GM19438 (cell line): ENCODE measurements around the gene CHRNB2.
A peak's percentile ranks its signal among the peaks of the same experiment; 100 is the strongest.

ENCODE experiments used
- ATAC-seq: cut with Tn5 transposase; IDR thresholded peaks from one replicate; pipeline ENCODE4 v1.9.1; 2021; ENCODE audit warnings: low read depth; ENCODE audit not compliant: unreplicated experiment

Gene CHRNB2

GRCh38 chr1:154607609-154608396, 40.2 kb downstream of the CHRNB2 start, which contains the start of gene ADAR:
Gene ADAR (minus strand): TSS chr1:154608186. CDS start chr1:154608006, 180 bp downstream.
- no peak for ATAC-seq

GRCh38 chr1:154608397-154609270, 41.1 kb downstream of the CHRNB2 start:
- ATAC-seq, result no peak

- ATAC-seq, result no peak
Measured at GRCh38 chr1:154609398-154610380, 42.1 kb downstream of the CHRNB2 start.

- no peak for ATAC-seq
Measured at GRCh38 chr1:154611150-154611862, 43.7 kb downstream of the CHRNB2 start.

DNA sequence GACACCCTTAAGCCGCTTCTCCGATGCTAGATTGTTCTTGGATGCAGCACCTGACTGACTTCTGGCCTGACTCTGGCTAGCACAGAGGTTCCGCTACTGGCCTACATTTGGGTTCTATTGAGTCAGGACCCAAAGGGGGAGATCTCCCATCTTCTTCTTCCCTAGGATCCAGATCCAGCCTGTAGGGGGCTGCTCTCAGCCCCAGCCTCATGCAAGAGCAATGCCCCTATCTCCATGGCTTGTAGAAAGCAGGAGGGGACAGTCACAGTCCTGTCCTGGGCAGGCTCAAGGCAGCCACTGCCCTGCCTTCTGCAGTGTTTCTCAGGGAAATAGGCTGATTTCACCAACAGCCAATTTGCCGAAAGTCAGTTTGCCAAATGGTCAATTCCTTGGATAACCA, 46.7 kb downstream of the CHRNB2 start:
- no peak for ATAC-seq

- no peak for ATAC-seq
Measured at GRCh38 chr1:154614901-154615300, 47.3 kb downstream of the CHRNB2 start.

- no peak for ATAC-seq
Measured at GRCh38 chr1:154615411-154615810, 47.8 kb downstream of the CHRNB2 start.

DNA sequence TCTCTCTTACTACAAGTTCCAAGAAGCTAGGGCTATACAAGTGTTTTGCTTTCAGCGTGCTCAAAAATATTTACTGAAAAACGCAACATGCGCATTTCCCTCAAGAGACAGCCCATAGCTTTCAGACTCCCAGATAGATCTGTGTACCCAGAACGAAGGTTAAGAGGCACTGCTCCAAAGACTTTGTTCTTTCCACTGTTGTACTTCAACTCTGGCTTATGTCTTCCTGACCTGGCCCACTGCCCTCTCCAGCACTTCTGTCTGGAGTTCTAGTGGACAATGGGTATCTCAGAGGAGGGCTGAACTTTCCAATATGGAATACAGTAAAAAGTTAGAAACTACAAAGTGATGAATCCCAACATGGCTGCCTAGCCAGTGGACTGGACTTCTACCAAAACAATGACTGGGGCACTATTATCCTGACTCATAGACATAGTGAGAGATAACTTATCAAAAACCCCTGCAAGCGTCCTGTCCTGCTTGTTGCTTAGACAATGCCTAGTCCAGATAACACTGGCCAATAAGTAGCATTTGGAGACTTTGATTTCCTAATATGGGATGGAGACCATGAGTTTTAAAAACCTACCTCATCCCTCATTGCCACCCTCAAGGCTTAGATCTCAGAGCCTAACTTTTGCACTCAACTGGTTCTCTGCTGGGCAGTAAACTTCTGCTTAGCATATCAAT, 49.2 kb downstream of the CHRNB2 start:
- ATAC-seq, result no peak

- ATAC-seq, result no peak
Measured at GRCh38 chr1:154619181-154619948, 51.8 kb downstream of the CHRNB2 start.

- ATAC-seq, result no peak
Measured at GRCh38 chr1:154620751-154621150, 53.2 kb downstream of the CHRNB2 start.

DNA sequence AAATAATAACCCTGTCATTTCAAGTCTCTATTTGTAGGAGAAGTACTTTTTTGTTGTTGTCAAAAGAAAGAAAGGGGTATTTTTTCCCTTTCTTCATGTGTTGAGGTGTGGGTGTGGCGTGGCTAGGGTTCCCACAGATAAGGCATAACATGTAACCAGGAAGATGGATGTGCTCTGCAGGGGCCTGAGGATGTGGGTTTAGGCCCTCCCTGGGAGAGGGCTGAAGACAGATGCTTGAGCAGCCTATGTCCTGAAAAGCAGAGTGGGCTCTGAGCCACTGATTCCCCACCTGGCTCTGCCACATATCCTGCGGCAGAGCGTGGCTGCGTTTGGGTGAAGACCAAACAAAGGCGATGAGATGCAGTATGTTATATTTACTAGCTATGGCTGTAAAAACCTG, 54.3 kb downstream of the CHRNB2 start:
- ATAC-seq, result no peak

GRCh38 chr1:154622503-154623039, 55.0 kb downstream of the CHRNB2 start:
- no peak for ATAC-seq

GRCh38 chr1:154623358-154623757, 55.8 kb downstream of the CHRNB2 start:
- ATAC-seq, result no peak

- ATAC-seq, result no peak
Measured at GRCh38 chr1:154624746-154625643, 57.4 kb downstream of the CHRNB2 start.

- peak; percentile 26 for ATAC-seq
Measured at GRCh38 chr1:154626456-154627256, 59.1 kb downstream of the CHRNB2 start.
